ENCODE data around the gene ACACA. TPM values are rescaled to one million over a fixed set of nuclear protein-coding genes. Genes with fewer than 3 reads are reported as not detected.

Gene ACACA
- total RNA-seq, 2 experiments from 2014 or later, result 58.9 to 64.0 TPM

GRCh38 chr17:37283414-37283961 lies 123.1 kb downstream of the ACACA start:
- Mint-ChIP-seq H3K36me3 (ENCODE audit: low read depth) (peaks cover 22% of the 10 kb centered on the region), H3K4me3 (no peak overlapping the region), H3K9me3 (ENCODE audit: insufficient read depth) (no peaks in the 10 kb centered on the region), H3K27ac (no peak overlapping the region), H3K27me3 (ENCODE audit: low read depth) (no peaks in the 10 kb centered on the region), H3K4me1 (ENCODE audit: low read depth) (peaks cover 3% of the 10 kb centered on the region)
- ATAC-seq (no peak), DNase-seq (no peak)
- CTCF ChIA-PET, result interaction anchor here (1.2 kb wide), 1 partner anchor 57 kb away, joined by 3 read pairs; no protein-coding TSS in a partner anchor
- POLR2A ChIA-PET, result no interaction called here

GRCh38 chr17:37280841-37281240 lies 125.8 kb downstream of the ACACA start:
- CTCF ChIA-PET, result no interaction called here
- H3K9me3 Mint-ChIP-seq (ENCODE audit: insufficient read depth), result no peaks in the 10 kb centered on the region
- no peak overlapping the region for H3K4me3 Mint-ChIP-seq
- peaks cover 3% of the 10 kb centered on the region for H3K4me1 Mint-ChIP-seq (ENCODE audit: low read depth)
- no peaks in the 10 kb centered on the region for H3K27me3 Mint-ChIP-seq (ENCODE audit: low read depth)
- no peak overlapping the region for H3K27ac Mint-ChIP-seq
- ATAC-seq, result no peak
- peaks cover 41% of the 10 kb centered on the region for H3K36me3 Mint-ChIP-seq (ENCODE audit: low read depth)
- DNase-seq, result no peak
- POLR2A ChIA-PET, result no interaction called here

DNA sequence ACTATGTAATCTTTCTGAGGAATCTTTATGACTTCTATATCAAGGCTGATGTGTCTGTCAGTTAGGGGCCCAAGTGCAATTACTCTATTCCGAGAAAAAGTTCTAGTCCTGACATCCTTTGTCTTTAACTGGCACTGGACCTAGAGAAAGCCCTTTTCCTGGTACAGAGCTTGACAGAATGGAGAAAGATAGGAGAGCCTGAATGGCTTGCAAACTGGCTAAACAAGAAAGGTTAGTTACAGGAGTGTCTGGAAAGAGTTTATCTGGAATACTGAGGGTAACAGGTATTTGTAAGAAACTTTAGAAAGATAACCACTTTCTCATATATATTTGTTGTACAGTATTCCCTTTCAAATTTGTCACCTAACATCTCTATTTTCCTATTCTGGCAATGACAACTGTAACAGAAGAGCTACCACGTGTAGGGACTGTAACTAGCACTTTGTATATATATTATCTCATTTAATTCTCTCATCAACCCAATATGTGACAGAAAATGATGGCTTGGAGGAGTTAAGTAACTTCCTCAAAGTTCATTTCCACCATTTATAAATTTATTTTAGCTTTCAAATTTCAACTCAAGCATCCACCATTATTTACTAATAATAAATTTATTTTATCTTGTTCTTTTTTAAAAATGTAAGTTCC lies 128.3 kb downstream of the ACACA start:
- H3K4me3 Mint-ChIP-seq, result no peak overlapping the region
- peaks cover 53% of the 10 kb centered on the region for H3K36me3 Mint-ChIP-seq (ENCODE audit: low read depth)
- CTCF ChIA-PET, result interaction anchor here (0.7 kb wide), 1 partner anchor 38 kb away, joined by 4 read pairs; no protein-coding TSS in a partner anchor
- no peak for ATAC-seq
- no peaks in the 10 kb centered on the region for H3K9me3 Mint-ChIP-seq (ENCODE audit: insufficient read depth)
- DNase-seq, result no peak
- H3K4me1 Mint-ChIP-seq (ENCODE audit: low read depth), result peaks cover 4% of the 10 kb centered on the region
- POLR2A ChIA-PET, result no interaction called here
- no peaks in the 10 kb centered on the region for H3K27me3 Mint-ChIP-seq (ENCODE audit: low read depth)
- no peak overlapping the region for H3K27ac Mint-ChIP-seq

- Mint-ChIP-seq H3K27me3 (ENCODE audit: low read depth) (no peaks in the 10 kb centered on the region), H3K36me3 (ENCODE audit: low read depth) (peaks cover 39% of the 10 kb centered on the region), H3K27ac (no peak overlapping the region), H3K4me1 (ENCODE audit: low read depth) (peaks cover 6% of the 10 kb centered on the region), H3K4me3 (no peak overlapping the region), H3K9me3 (ENCODE audit: insufficient read depth) (no peaks in the 10 kb centered on the region)
- ChIA-PET POLR2A (no interaction called here), CTCF (interaction anchor here (1.2 kb wide), 1 partner anchor 97 kb away, joined by 3 read pairs; no protein-coding TSS in a partner anchor)
- no peak for ATAC-seq
- DNase-seq, result no peak
These were observed 130.2 kb downstream of the ACACA start for GRCh38 chr17:37276475-37276874.

DNA sequence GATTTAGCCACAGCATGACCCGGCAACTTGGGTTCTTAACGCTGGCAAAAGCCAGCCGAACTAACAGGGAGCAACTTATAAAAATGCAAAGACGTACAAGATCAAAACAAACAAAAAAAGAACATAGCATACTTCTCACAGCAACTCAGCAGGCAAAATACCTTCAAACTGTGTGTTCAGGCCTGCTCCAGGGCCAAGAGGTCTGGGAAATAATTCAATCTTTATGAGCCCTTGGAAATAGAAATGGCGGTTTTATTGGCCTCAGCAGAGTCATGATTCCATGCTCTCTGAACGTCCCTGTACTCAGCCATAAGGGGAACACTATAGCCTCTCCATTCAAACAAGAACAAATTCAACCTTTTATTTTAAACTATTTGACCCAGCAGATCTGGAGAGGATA lies 132.2 kb downstream of the ACACA start:
- Mint-ChIP-seq H3K4me1 (ENCODE audit: low read depth) (peaks cover 6% of the 10 kb centered on the region), H3K9me3 (ENCODE audit: insufficient read depth) (no peaks in the 10 kb centered on the region), H3K27me3 (ENCODE audit: low read depth) (no peaks in the 10 kb centered on the region), H3K36me3 (ENCODE audit: low read depth) (peaks cover 45% of the 10 kb centered on the region), H3K27ac (no peak overlapping the region), H3K4me3 (no peak overlapping the region)
- CTCF ChIA-PET, result no interaction called here
- POLR2A ChIA-PET, result no interaction called here
- ATAC-seq (no peak), DNase-seq (no peak)

DNA sequence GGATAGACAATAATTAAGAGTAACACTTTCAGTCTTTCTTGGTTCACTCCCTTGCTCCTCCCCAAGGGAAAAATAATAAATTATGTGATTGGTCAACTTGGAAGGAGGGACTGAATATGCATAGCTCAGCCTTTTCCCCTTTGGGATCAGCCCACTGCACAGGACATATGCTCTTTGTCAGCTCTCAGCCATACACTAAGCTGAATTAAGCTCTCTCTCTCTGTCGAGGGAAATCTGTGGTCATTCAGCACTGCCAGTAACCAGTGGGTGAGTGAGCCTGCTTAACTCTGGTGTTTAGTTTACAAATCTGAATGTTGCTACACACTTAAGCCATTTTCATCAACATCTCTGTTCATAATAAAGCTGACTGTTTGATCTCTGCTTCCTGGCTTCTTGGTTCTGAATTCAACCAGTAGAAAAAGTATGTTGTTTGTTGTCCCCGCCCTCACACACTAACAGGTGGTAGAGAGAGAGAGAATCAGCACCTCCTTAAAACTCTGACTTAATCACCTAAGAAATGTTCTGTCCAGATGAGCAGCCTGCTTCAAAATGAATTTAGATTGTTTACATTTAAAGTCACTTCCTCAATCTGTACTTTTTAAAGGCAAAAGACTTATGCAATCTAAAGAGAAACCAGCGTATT lies 133.1 kb downstream of the ACACA start:
- Mint-ChIP-seq H3K4me1 (ENCODE audit: low read depth) (peaks cover 6% of the 10 kb centered on the region), H3K27me3 (ENCODE audit: low read depth) (no peaks in the 10 kb centered on the region), H3K27ac (no peak overlapping the region), H3K4me3 (no peak overlapping the region), H3K9me3 (ENCODE audit: insufficient read depth) (no peaks in the 10 kb centered on the region), H3K36me3 (ENCODE audit: low read depth) (peaks cover 50% of the 10 kb centered on the region)
- POLR2A ChIA-PET, result no interaction called here
- CTCF ChIA-PET, result no interaction called here
- ATAC-seq (no peak), DNase-seq (no peak)

DNA sequence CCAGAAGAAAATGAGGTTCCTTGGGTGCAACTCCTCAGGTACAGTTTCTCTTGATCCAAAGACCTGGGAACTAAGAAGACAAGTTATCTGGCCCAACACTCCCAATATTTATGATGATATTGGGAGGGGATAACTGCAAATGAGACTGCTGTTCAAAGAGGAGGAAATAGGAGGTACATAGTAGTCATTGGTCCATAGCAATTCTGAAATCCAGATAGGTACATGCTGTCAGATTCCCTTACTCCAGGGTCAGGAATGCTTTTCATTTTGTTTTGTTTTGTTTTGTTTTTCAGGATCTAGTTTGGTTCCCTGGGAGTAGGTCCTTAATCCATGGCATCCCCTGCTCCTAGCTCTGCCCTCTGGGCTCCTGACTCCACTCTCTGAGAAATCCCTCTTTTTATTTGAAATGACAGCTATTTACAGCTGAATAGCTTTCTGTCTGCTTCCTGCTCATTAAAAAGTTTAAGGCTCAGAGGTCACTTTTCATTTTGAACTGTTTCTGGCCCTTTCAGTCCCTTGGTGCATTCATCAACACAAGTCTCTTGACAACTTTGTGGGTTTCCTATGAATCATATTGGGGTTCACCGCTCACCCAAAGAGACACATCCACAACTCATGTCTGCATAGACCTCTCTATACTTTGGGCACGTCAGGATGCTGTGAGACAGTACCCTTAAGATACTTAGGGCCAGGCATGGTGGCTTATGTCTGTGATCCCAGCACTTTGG lies 141.0 kb downstream of the ACACA start:
- no peaks in the 10 kb centered on the region for H3K9me3 Mint-ChIP-seq (ENCODE audit: insufficient read depth)
- H3K27me3 Mint-ChIP-seq (ENCODE audit: low read depth), result no peaks in the 10 kb centered on the region
- DNase-seq (no peak), ATAC-seq (no peak)
- peaks cover 65% of the 10 kb centered on the region for H3K36me3 Mint-ChIP-seq (ENCODE audit: low read depth)
- ChIA-PET CTCF (no interaction called here), POLR2A (no interaction called here)
- no peak overlapping the region for H3K4me3 Mint-ChIP-seq
- H3K27ac Mint-ChIP-seq, result no peak overlapping the region
- H3K4me1 Mint-ChIP-seq (ENCODE audit: low read depth), result no peaks in the 10 kb centered on the region

- Mint-ChIP-seq H3K4me1 (ENCODE audit: low read depth) (no peaks in the 10 kb centered on the region), H3K27ac (no peak overlapping the region), H3K27me3 (ENCODE audit: low read depth) (no peaks in the 10 kb centered on the region), H3K4me3 (no peak overlapping the region), H3K9me3 (ENCODE audit: insufficient read depth) (no peaks in the 10 kb centered on the region), H3K36me3 (ENCODE audit: low read depth) (peaks cover 42% of the 10 kb centered on the region)
- POLR2A ChIA-PET, result no interaction called here
- ATAC-seq (no peak), DNase-seq (no peak)
- CTCF ChIA-PET, result no interaction called here
These were observed 145.3 kb downstream of the ACACA start for GRCh38 chr17:37261286-37261685.

- ATAC-seq (no peak), DNase-seq (no peak)
- ChIA-PET CTCF (no interaction called here), POLR2A (no interaction called here)
- no peak overlapping the region for H3K27ac Mint-ChIP-seq
- no peaks in the 10 kb centered on the region for H3K9me3 Mint-ChIP-seq (ENCODE audit: insufficient read depth)
- no peak overlapping the region for H3K4me3 Mint-ChIP-seq
- H3K4me1 Mint-ChIP-seq (ENCODE audit: low read depth), result no peaks in the 10 kb centered on the region
- H3K36me3 Mint-ChIP-seq (ENCODE audit: low read depth), result peaks cover 24% of the 10 kb centered on the region
- H3K27me3 Mint-ChIP-seq (ENCODE audit: low read depth), result no peaks in the 10 kb centered on the region
These were observed 147.5 kb downstream of the ACACA start for GRCh38 chr17:37259030-37259735.

DNA sequence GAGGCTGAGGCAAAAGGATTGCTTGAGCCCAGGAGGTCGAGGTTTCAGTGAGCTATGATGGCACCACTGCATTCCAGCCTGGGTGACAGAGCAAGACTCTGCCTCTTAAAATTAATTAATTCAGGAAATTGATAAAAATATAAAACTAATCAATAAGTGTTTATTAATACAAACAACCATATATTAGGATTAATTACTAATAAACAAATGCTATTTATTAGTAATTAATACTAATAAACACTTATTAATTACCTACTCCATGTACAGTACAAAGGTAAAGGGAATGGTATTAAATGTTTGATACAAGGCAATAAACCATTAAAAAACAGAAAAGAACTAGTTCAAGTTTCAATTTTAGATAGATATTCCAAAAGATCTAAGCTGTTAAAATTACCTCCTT lies 150.0 kb downstream of the ACACA start:
- no peak for DNase-seq
- no peak overlapping the region for H3K4me3 Mint-ChIP-seq
- peaks cover 18% of the 10 kb centered on the region for H3K36me3 Mint-ChIP-seq (ENCODE audit: low read depth)
- no peaks in the 10 kb centered on the region for H3K9me3 Mint-ChIP-seq (ENCODE audit: insufficient read depth)
- ATAC-seq, result no peak
- POLR2A ChIA-PET, result no interaction called here
- H3K4me1 Mint-ChIP-seq (ENCODE audit: low read depth), result no peaks in the 10 kb centered on the region
- CTCF ChIA-PET, result interaction anchor here (2.6 kb wide), 1 partner anchor 117 kb away, joined by 10 read pairs; no protein-coding TSS in a partner anchor
- no peak overlapping the region for H3K27ac Mint-ChIP-seq
- no peaks in the 10 kb centered on the region for H3K27me3 Mint-ChIP-seq (ENCODE audit: low read depth)

DNA sequence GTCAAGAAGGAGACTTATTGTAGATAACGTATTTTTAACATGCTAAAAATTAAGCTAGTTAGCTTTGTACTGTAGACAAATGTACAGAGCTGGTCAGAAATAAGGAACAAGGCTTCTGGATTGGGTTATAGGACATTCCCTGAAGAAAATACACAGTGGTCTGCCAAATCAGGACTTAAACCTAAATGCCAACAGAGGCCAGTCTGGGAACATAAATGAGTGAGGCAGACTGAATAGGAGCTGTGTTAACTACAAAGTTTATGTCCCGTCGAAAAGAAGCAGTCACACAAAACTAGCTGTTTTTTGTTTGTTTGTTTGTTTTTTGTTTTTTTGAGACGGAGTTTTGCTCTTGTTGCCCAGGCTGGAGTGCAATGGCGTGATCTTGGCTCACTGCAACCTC lies 151.2 kb downstream of the ACACA start:
- Mint-ChIP-seq H3K36me3 (ENCODE audit: low read depth) (peaks cover 19% of the 10 kb centered on the region), H3K27me3 (ENCODE audit: low read depth) (no peaks in the 10 kb centered on the region), H3K9me3 (ENCODE audit: insufficient read depth) (no peaks in the 10 kb centered on the region), H3K4me1 (ENCODE audit: low read depth) (no peaks in the 10 kb centered on the region), H3K4me3 (no peak overlapping the region), H3K27ac (no peak overlapping the region)
- DNase-seq, result no peak
- ChIA-PET POLR2A (no interaction called here), CTCF (interaction anchor here (0.7 to 2.6 kb wide), 3 partner anchors 16 to 1981 kb away, joined by 3 to 12 read pairs (median 10); no protein-coding TSS in a partner anchor)
- no peak for ATAC-seq

DNA sequence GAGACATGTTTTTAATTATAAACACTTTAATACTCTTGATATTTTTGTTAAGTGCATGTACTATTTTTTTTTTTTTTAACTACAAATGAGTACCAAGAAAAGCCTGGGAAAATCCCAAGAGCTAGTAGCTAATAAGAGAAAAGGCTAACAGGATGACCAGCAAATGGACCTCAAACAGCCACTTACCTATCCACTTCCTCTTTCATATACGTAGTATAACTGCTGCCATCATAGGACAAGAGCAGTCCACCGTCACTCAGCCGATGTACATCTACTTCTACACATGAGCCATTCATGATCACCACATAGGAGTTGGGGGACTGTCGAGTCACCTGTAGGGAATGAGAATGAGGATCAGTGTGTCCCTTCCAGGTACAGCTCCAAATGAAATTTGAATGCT lies 158.8 kb downstream of the ACACA start:
- no peak overlapping the region for H3K4me3 Mint-ChIP-seq
- ATAC-seq, result no peak
- peaks cover 39% of the 10 kb centered on the region for H3K36me3 Mint-ChIP-seq (ENCODE audit: low read depth)
- H3K27ac Mint-ChIP-seq, result no peak overlapping the region
- no peaks in the 10 kb centered on the region for H3K4me1 Mint-ChIP-seq (ENCODE audit: low read depth)
- POLR2A ChIA-PET, result no interaction called here
- H3K27me3 Mint-ChIP-seq (ENCODE audit: low read depth), result no peaks in the 10 kb centered on the region
- CTCF ChIA-PET, result no interaction called here
- no peaks in the 10 kb centered on the region for H3K9me3 Mint-ChIP-seq (ENCODE audit: insufficient read depth)
- DNase-seq, result no peak
